Activated naive CD4-positive, alpha-beta T cell treated with anti-CD3 and anti-CD28 coated beads, Interleukin-2, amount 50 U/mL, for 72 hours (primary cell): ENCODE measurements around the gene CACNA1D. TPM values are rescaled to one million over a fixed set of nuclear protein-coding genes. Genes with fewer than 3 reads are reported as not detected.

ENCODE experiments used
- ATAC-seq, 2 donors: fragments of 150-1000 bp; cut with Tn5 transposase; 2 replicates each; pipeline ENCODE4 v1.10.0; 2021; ENCODE audit warnings: mild to moderate bottlenecking in 2 of 2, moderate library complexity in 2 of 2
- DNase-seq, 2 donors: peaks; one replicate each; pipeline ENCODE4 v3.0.0; 2021 to 2022; ENCODE audit warnings: low spot score in 2 of 2
- H3K27ac Mint-ChIP-seq, 2 donors: one replicate each; pipeline ENCODE4 v1.8.0; 2022; ENCODE audit warnings: mild to moderate bottlenecking in 2 of 2, mixed read lengths in 2 of 2
- H3K36me3 Mint-ChIP-seq, 2 donors: one replicate each; pipeline ENCODE4 v1.8.0; 2022; ENCODE audit warnings: mixed read lengths in 2 of 2
- H3K9me3 Mint-ChIP-seq, 2 donors: one replicate each; pipeline ENCODE4 v1.8.0; 2022; ENCODE audit warnings: mixed read lengths in 2 of 2
- total RNA-seq, 2 donors: library from RNA; stranded (reverse); gene quantifications; one replicate each; pipeline ENCODE4 v1.2.3, GENCODE V29; 2022

Gene CACNA1D
- total RNA-seq, 2 donors from 2014 or later, result 0.10 TPM; not detected in 1

- DNase-seq (no peak), ATAC-seq (no peak)
- H3K9me3 Mint-ChIP-seq, result no peaks in the 10 kb centered on the region
- H3K36me3 Mint-ChIP-seq, result no peaks in the 10 kb centered on the region
- H3K27ac Mint-ChIP-seq, result no peak overlapping the region
Observed at GRCh38 chr3:53823026-53823955, 328.9 kb downstream of the CACNA1D start.

- H3K27ac Mint-ChIP-seq, result no peak overlapping the region
- no peak for ATAC-seq
- no peaks in the 10 kb centered on the region for H3K36me3 Mint-ChIP-seq
- H3K9me3 Mint-ChIP-seq, result no peaks in the 10 kb centered on the region
- DNase-seq, result no peak
Observed at GRCh38 chr3:53823956-53824657, 329.7 kb downstream of the CACNA1D start.

GRCh38 chr3:53824795-53825194, 330.4 kb downstream of the CACNA1D start:
- Mint-ChIP-seq H3K36me3 (no peaks in the 10 kb centered on the region), H3K9me3 (no peaks in the 10 kb centered on the region), H3K27ac (no peak overlapping the region)
- DNase-seq, result no peak
- ATAC-seq, result no peak

- Mint-ChIP-seq H3K36me3 (no peaks in the 10 kb centered on the region), H3K9me3 (no peaks in the 10 kb centered on the region), H3K27ac (no peak overlapping the region)
- ATAC-seq (no peak), DNase-seq (no peak)
Observed at GRCh38 chr3:53826048-53826447, 331.6 kb downstream of the CACNA1D start.

GRCh38 chr3:53828581-53828980, 334.2 kb downstream of the CACNA1D start:
- H3K27ac Mint-ChIP-seq, result no peak overlapping the region
- H3K36me3 Mint-ChIP-seq, result no peaks in the 10 kb centered on the region

GRCh38 chr3:53829605-53830004, 335.2 kb downstream of the CACNA1D start:
- DNase-seq (no peak), ATAC-seq (no peak)
- no peaks in the 10 kb centered on the region for H3K36me3 Mint-ChIP-seq
- H3K9me3 Mint-ChIP-seq, result no peaks in the 10 kb centered on the region
- no peak overlapping the region for H3K27ac Mint-ChIP-seq

More at GRCh38 chr3:53828581-53828980, 334.2 kb downstream of the CACNA1D start:
- no peak for ATAC-seq
- DNase-seq, result no peak
- no peaks in the 10 kb centered on the region for H3K9me3 Mint-ChIP-seq

- Mint-ChIP-seq H3K9me3 (no peaks in the 10 kb centered on the region), H3K27ac (no peak overlapping the region), H3K36me3 (no peaks in the 10 kb centered on the region)
- DNase-seq, result no peak
- ATAC-seq, result no peak
Observed at GRCh38 chr3:53830944-53831343, 336.5 kb downstream of the CACNA1D start.

GRCh38 chr3:53833053-53833645, 338.7 kb downstream of the CACNA1D start:
- ATAC-seq, result no peak
- Mint-ChIP-seq H3K9me3 (no peaks in the 10 kb centered on the region), H3K36me3 (no peaks in the 10 kb centered on the region), H3K27ac (no peak overlapping the region)
- no peak for DNase-seq

- DNase-seq, result no peak
- no peaks in the 10 kb centered on the region for H3K36me3 Mint-ChIP-seq
- no peak for ATAC-seq
- H3K9me3 Mint-ChIP-seq, result no peaks in the 10 kb centered on the region
- no peak overlapping the region for H3K27ac Mint-ChIP-seq
Observed at GRCh38 chr3:53833700-53834099, 339.3 kb downstream of the CACNA1D start.

- no peak overlapping the region for H3K27ac Mint-ChIP-seq
- no peak for ATAC-seq
Observed at GRCh38 chr3:53834429-53835095, 340.2 kb downstream of the CACNA1D start.

GRCh38 chr3:53835257-53835656, 340.8 kb downstream of the CACNA1D start:
- no peak for ATAC-seq
- Mint-ChIP-seq H3K9me3 (no peaks in the 10 kb centered on the region), H3K36me3 (no peaks in the 10 kb centered on the region), H3K27ac (no peak overlapping the region)
- DNase-seq, result no peak

More at GRCh38 chr3:53834429-53835095, 340.2 kb downstream of the CACNA1D start:
- H3K36me3 Mint-ChIP-seq, result no peaks in the 10 kb centered on the region
- no peaks in the 10 kb centered on the region for H3K9me3 Mint-ChIP-seq
- no peak for DNase-seq

- Mint-ChIP-seq H3K27ac (peak overlapping the region in 1 of 2 donors; percentile 24), H3K36me3 (no peaks in the 10 kb centered on the region), H3K9me3 (no peaks in the 10 kb centered on the region)
- ATAC-seq, result no peak
- no peak for DNase-seq
Observed at GRCh38 chr3:53836084-53836872, 341.9 kb downstream of the CACNA1D start.

GRCh38 chr3:53837331-53837730, 342.9 kb downstream of the CACNA1D start:
- Mint-ChIP-seq H3K9me3 (no peaks in the 10 kb centered on the region), H3K27ac (no peak overlapping the region), H3K36me3 (no peaks in the 10 kb centered on the region)
- DNase-seq, result no peak
- no peak for ATAC-seq

- Mint-ChIP-seq H3K36me3 (no peaks in the 10 kb centered on the region), H3K27ac (no peak overlapping the region), H3K9me3 (no peaks in the 10 kb centered on the region)
- no peak for ATAC-seq
- no peak for DNase-seq
Observed at GRCh38 chr3:53841296-53841695, 346.9 kb downstream of the CACNA1D start.

GRCh38 chr3:53842436-53843194, 348.2 kb downstream of the CACNA1D start:
- Mint-ChIP-seq H3K9me3 (no peaks in the 10 kb centered on the region), H3K27ac (no peak overlapping the region), H3K36me3 (no peaks in the 10 kb centered on the region)
- ATAC-seq, result no peak
- DNase-seq, result no peak
